Activated CD4-positive, alpha-beta T cell treated with anti-CD3 and anti-CD28 coated beads, Interleukin-2, amount 10 ng/mL, durations not matched to agents 24 days and 14 days (primary cell): Measurements from ENCODE around the gene FGG. TPM values are rescaled to one million over a fixed set of nuclear protein-coding genes. Genes with fewer than 3 reads are reported as not detected.

Experiments
- DNase-seq: peaks from one replicate; pipeline ENCODE4 v3.0.0; 2022
- H3K27ac Mint-ChIP-seq: one replicate; pipeline ENCODE4 v1.8.0; 2022; ENCODE audit warnings: mild to moderate bottlenecking, mixed read lengths
- H3K27me3 Mint-ChIP-seq: one replicate; pipeline ENCODE4 v1.8.0; 2022; ENCODE audit warnings: mixed read lengths
- H3K36me3 Mint-ChIP-seq: one replicate; pipeline ENCODE4 v1.8.0; 2022; ENCODE audit warnings: low read depth, mild to moderate bottlenecking, mixed read lengths
- H3K4me1 Mint-ChIP-seq: one replicate; pipeline ENCODE4 v1.8.0; 2021; ENCODE audit warnings: mixed read lengths
- H3K4me3 Mint-ChIP-seq: one replicate; pipeline ENCODE4 v1.8.0; 2022; ENCODE audit warnings: mild to moderate bottlenecking, moderate library complexity, mixed read lengths
- H3K9me3 Mint-ChIP-seq: one replicate; pipeline ENCODE4 v1.8.0; 2021; ENCODE audit warnings: mixed read lengths
- intact Hi-C: fragments of 100-400 bp; cut with micrococcal nuclease; formaldehyde crosslinking; loops from one replicate; pipeline ENCODE4 v1.15.1; 2023
- total RNA-seq: library from RNA; stranded (reverse); gene quantifications from 2 replicates; pipeline ENCODE4 v1.2.3, GENCODE V29; 2022

Gene FGG
- total RNA-seq, 1 donor from 2014 or later = not detected

DNA sequence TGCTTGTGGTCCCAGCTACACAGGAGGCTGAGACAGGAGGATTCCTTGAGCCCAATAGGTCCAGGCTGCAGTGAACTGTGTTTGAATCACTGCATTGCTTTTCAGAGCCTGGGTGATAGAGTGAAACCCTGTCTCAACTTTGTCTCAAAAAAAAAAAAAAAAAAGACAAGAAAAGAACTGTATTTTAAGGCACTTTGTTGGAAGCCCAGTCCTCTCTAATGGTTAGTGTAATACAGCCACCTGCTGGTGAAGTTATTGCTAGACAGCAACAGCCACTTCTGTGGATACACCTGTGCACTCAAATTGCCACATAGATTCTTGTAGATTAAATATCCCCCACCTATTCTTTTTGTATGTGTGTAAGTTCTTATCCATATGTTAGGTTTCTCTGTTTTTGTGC lies 10.1 kb upstream of the FGG start:
- Mint-ChIP-seq H3K4me3 (no peak overlapping the region), H3K27ac (no peak overlapping the region), H3K9me3 (no peaks in the 10 kb centered on the region), H3K4me1 (peaks cover 3% of the 10 kb centered on the region), H3K36me3 (no peaks in the 10 kb centered on the region), H3K27me3 (peaks cover 25% of the 10 kb centered on the region)
- peak; percentile 79 for DNase-seq
- intact Hi-C loops = loop anchor here (1.0 to 10.0 kb wide), 2 partner anchors 70 to 752 kb away; partner anchors contain the start of gene MAP9

DNA sequence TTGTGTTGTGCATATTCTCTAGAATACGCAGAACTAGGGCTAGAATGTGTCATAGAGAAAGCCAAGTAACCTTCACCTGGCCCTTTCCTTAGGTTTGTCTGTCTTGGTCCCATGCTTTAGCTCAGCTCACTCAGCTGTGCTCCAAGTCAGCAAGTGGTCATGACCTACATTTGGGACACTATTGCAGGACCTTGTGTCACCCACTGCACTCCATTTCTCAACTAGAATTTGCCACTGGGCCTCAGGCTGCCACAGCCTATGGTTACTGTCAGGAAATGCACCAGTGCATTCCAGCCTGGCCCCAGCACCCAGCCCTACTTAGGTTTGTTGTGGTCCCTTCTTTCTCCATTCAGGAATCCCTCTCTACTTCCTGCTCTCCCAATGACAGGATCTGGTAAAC lies 7.7 kb upstream of the FGG start:
- H3K4me1 Mint-ChIP-seq = peaks cover 12% of the 10 kb centered on the region
- H3K36me3 Mint-ChIP-seq = no peaks in the 10 kb centered on the region
- intact Hi-C loops = loop anchor here (10.0 kb wide), 1 partner anchor 755 kb away; the partner anchor contains the start of gene MAP9
- no peak for DNase-seq
- no peak overlapping the region for H3K4me3 Mint-ChIP-seq
- H3K27me3 Mint-ChIP-seq = peaks cover 16% of the 10 kb centered on the region
- peaks cover 5% of the 10 kb centered on the region for H3K9me3 Mint-ChIP-seq
- H3K27ac Mint-ChIP-seq = no peak overlapping the region

DNA sequence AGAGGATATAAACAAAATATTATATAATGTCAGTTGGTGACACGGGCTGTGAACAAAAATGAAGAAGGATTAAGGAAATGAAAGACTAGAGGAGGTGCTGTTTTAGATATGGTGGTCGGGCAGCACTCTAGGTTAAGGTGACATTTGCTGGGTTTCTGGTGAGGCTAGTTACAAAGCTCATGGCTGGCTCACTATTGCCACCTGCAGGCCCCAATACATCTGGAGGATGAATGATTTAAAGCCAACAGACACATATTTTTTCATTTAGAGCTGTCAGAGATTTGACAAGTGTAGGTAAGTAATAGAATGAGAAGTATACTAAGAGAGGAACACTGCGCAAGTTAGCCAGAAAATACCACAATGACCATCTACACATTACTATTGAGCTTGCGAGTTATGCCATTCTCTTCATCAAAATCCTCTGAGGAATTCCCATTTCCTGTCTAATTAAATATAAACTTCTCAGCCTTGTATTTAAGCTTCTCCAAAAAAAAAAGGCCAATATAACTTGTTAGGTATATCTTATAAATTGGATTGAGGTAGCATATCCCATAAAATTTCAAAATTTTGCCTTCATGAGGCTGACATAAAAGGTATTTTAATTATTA lies 6.4 kb upstream of the FGG start:
- intact Hi-C loops = loop anchor here (1.0 kb wide), 2 partner anchors 60 to 67 kb away; no protein-coding TSS in a partner anchor
- H3K9me3 Mint-ChIP-seq = peaks cover 5% of the 10 kb centered on the region
- H3K4me1 Mint-ChIP-seq = peaks cover 12% of the 10 kb centered on the region
- no peak overlapping the region for H3K27ac Mint-ChIP-seq
- peaks cover 18% of the 10 kb centered on the region for H3K27me3 Mint-ChIP-seq
- peak; percentile 88 for DNase-seq
- no peaks in the 10 kb centered on the region for H3K36me3 Mint-ChIP-seq
- no peak overlapping the region for H3K4me3 Mint-ChIP-seq

DNA sequence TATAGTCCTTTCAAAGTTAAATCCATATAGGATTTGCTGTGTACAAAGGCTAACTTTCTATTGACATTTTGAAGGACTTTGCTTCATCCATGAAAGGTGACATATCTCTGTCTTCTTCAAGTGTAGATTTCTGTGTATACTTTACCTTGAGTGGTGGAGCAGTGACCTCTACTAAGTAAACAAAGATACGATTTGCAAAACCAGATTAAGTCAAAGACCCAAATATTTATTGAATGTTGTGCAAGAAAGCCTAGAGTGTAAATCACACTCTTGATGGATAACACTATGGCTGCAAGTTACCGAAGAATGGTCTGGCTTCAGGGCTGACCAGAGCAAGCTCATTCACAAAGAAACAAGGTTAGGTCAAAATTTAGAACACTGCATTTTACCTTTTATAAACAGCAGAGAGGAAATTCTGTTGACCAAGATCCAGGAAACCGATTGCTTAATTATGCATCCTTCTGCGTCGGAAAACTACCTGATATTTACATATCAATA lies 5.4 kb upstream of the FGG start:
- Mint-ChIP-seq H3K4me3 (no peak overlapping the region), H3K36me3 (no peaks in the 10 kb centered on the region), H3K27me3 (peaks cover 17% of the 10 kb centered on the region), H3K4me1 (peaks cover 12% of the 10 kb centered on the region), H3K27ac (no peak overlapping the region), H3K9me3 (peaks cover 5% of the 10 kb centered on the region)
- DNase-seq = no peak
- intact Hi-C loops = loop anchor here (1.0 kb wide), 2 partner anchors 59 to 66 kb away; no protein-coding TSS in a partner anchor

DNA sequence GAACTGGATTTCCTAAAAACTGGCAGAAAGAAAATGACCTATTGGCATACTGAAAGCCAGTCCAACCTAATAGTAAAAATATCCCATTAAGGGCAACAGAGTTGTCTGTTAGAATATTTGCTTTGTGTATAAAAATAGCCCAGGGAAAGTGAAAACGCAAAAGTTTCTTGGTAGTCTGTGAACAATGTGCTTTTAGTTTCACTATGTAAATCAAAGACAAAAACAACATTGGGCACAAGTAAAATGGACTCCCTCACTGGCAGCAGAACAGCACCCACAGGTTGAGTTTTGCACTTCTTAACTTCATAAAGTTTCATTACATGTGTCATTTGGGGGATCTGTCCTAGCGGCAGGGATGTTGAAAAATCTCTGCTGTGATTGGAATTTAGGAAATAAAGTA lies 4.3 kb upstream of the FGG start:
- Mint-ChIP-seq H3K36me3 (no peaks in the 10 kb centered on the region), H3K27ac (peak overlapping the region; percentile 68), H3K9me3 (peaks cover 5% of the 10 kb centered on the region), H3K4me1 (peaks cover 12% of the 10 kb centered on the region), H3K27me3 (peaks cover 20% of the 10 kb centered on the region), H3K4me3 (peak overlapping the region; percentile 32)
- peak; percentile 66 for DNase-seq
- intact Hi-C loops = no loop called here

DNA sequence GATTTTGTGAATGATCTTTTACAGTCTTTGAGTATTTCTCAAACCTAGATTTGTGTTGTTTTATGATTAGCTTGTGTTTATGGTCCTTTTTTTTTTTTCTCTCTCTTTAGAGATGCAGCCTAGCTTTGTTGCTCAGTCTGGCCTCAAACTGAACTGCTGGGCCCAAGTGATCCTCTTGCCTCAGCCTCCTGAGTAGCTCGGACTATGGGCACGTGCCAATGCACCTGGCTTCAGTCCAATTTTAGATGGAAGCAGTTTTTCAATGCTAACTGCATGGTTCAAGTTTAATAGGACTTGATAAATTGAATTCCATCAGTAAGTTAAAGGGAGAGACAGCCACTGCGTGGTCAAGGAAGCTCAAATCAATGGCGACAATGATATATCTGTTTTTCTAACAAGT lies 3.8 kb upstream of the FGG start:
- intact Hi-C loops = no loop called here
- Mint-ChIP-seq H3K27ac (no peak overlapping the region), H3K27me3 (peaks cover 17% of the 10 kb centered on the region), H3K36me3 (no peaks in the 10 kb centered on the region), H3K4me1 (peaks cover 12% of the 10 kb centered on the region), H3K4me3 (no peak overlapping the region), H3K9me3 (peaks cover 5% of the 10 kb centered on the region)
- no peak for DNase-seq

DNA sequence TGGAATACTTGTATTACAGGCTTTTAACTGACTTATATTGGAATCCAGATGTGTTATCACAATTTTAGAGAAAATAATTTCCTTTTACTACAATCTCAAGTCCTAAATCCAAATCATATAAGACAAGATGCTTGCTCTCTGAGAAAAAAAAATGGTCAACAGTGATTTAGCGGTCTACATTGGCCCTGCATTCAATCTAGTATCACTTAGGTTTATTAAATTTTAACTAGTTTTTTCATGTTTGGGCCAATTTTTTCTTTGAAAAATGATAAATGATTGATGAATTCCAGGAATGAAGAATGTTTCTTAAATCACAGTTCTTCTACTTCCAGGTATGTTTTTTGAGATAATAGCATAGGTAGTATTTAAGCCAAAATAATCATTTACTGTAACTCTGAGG lies 2.8 kb upstream of the FGG start:
- H3K27me3 Mint-ChIP-seq = peaks cover 18% of the 10 kb centered on the region
- H3K9me3 Mint-ChIP-seq = peaks cover 5% of the 10 kb centered on the region
- no peak overlapping the region for H3K4me3 Mint-ChIP-seq
- no peaks in the 10 kb centered on the region for H3K36me3 Mint-ChIP-seq
- intact Hi-C loops = no loop called here
- no peak overlapping the region for H3K27ac Mint-ChIP-seq
- peaks cover 12% of the 10 kb centered on the region for H3K4me1 Mint-ChIP-seq
- no peak for DNase-seq

DNA sequence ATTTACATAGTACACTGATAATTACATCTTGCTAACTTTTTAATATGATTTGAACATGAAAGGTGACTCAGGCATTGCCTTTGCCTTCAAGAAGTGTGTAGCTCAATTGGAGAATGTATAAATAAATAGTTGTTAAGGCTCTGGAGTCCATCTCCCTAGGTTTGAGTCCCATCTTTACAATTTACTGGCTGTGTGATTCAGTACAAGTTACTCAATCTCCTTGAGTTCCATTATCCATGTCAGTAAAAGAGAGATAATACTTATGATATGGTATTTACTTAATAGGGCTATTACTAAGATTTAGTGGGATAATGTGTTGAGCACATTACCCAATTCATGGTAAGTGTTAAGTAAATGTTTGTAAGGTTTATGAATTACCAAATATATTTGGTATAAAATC lies 1.9 kb upstream of the FGG start:
- H3K27ac Mint-ChIP-seq = no peak overlapping the region
- H3K27me3 Mint-ChIP-seq = peaks cover 21% of the 10 kb centered on the region
- intact Hi-C loops = no loop called here
- no peaks in the 10 kb centered on the region for H3K36me3 Mint-ChIP-seq
- DNase-seq = no peak
- peaks cover 5% of the 10 kb centered on the region for H3K9me3 Mint-ChIP-seq
- H3K4me3 Mint-ChIP-seq = no peak overlapping the region
- peaks cover 12% of the 10 kb centered on the region for H3K4me1 Mint-ChIP-seq

DNA sequence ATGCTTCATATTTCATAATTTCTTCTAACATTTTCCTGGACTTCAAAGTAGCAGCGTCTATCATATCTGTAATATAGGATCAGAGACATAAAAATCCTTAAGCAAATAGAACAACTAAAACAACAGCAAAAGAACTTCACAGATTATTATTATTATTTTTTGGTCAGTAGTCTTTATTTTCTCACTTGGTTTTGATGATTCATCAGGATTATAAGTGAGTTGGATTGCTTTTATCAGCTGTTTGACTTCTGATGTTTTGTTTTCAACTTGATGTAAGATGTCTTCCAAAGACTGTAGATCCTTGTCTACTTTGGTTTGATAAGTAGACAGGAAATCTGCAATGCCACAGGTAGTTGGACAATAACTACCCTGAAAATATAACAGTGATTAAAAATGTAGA lies 623 bp downstream of the FGG start:
- no peaks in the 10 kb centered on the region for H3K36me3 Mint-ChIP-seq
- H3K27ac Mint-ChIP-seq = no peak overlapping the region

DNA sequence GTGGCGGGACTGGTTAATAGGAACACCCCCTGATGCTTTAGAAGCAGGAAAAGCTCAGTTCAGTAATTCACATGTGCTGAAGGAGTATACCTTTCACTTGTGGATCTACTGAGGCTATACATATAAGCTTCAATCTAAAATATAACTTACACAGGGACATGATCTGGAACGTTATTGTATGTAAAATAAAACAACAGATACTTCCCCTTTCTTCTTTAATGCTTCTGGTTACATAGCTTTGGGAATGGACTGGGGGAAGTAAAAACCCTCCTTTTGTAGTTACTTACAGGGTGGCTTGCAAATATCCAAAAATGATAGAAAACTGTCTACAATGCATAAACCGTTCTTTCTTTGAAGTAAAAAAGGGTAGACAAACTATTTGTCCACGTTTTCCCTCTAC lies 1.9 kb downstream of the FGG start:
- Mint-ChIP-seq H3K4me3 (no peak overlapping the region), H3K27me3 (peaks cover 42% of the 10 kb centered on the region), H3K4me1 (no peaks in the 10 kb centered on the region), H3K36me3 (no peaks in the 10 kb centered on the region), H3K9me3 (no peaks in the 10 kb centered on the region), H3K27ac (no peak overlapping the region)
- DNase-seq = no peak
- intact Hi-C loops = no loop called here

More for the DNA sequence above, 623 bp downstream of the FGG start:
- intact Hi-C loops = no loop called here
- Mint-ChIP-seq H3K4me3 (no peak overlapping the region), H3K9me3 (peaks cover under 1% of the 10 kb centered on the region), H3K27me3 (peaks cover 38% of the 10 kb centered on the region), H3K4me1 (peaks cover 5% of the 10 kb centered on the region)
- no peak for DNase-seq

DNA sequence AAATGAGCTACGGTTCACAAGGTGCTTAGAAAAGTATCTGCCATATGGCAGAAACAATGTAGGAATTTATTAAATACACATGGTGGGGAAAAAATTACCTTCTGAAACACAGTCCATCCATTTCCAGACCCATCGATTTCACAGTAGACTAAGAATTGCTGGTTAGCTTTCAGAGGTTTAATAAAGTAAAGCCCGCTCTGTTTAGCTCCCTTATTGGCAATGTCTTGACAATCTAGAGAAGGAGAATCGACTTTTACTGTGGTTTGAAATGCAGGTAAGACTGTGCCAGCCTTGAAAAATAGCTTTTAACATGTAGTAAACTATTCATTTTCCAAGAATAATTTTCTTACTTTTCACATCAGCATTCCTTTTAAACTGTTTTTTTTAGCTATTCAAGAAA lies 2.9 kb downstream of the FGG start:
- no peak overlapping the region for H3K4me3 Mint-ChIP-seq
- no peak for DNase-seq
- H3K27ac Mint-ChIP-seq = no peak overlapping the region
- H3K9me3 Mint-ChIP-seq = no peaks in the 10 kb centered on the region
- H3K36me3 Mint-ChIP-seq = no peaks in the 10 kb centered on the region
- no peaks in the 10 kb centered on the region for H3K4me1 Mint-ChIP-seq
- intact Hi-C loops = no loop called here
- peaks cover 45% of the 10 kb centered on the region for H3K27me3 Mint-ChIP-seq

DNA sequence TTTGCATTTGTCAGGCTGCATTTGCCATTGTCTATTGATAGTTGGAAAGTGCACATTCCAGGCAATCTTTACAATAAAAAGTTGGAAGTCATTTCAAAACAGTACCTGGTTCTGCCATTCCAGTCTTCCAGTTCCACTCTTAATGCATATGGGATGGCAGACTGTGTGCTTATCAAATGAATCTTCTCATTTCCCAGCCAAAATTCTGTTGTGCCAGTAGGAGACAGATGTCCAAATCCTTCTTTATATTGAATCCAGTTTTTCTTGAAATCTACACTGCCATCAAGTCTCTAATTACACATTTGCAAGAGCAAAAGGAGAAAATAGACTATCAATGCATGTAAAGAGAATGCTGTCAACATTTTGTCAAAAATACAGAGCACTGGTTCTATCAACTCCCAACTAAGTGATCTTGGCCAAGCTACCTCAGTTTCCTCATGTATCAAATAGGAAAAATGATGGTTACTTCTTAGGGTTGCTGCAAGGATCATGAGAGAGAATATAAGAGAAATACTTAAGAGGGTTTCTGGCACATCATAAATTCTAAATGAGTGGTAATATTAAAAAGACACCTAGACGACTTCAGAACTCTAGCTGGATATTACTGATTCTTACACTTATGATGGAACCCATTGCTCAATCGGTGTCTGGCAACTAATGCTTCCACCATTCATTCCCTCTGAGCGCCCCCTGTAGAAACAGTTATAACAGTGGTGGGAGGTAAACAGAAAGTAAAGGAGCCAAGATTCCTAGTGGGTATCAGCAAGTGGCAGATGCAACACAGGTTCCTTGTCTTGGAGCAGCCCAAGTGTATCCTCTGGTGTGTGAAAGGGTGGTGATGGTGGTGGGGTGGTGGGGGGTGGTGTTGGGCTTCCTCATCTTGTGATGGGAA lies 3.8 kb downstream of the FGG start:
- Mint-ChIP-seq H3K4me1 (no peaks in the 10 kb centered on the region), H3K9me3 (no peaks in the 10 kb centered on the region), H3K36me3 (no peaks in the 10 kb centered on the region), H3K27me3 (peaks cover 41% of the 10 kb centered on the region), H3K27ac (no peak overlapping the region), H3K4me3 (no peak overlapping the region)
- DNase-seq = no peak
- intact Hi-C loops = no loop called here

DNA sequence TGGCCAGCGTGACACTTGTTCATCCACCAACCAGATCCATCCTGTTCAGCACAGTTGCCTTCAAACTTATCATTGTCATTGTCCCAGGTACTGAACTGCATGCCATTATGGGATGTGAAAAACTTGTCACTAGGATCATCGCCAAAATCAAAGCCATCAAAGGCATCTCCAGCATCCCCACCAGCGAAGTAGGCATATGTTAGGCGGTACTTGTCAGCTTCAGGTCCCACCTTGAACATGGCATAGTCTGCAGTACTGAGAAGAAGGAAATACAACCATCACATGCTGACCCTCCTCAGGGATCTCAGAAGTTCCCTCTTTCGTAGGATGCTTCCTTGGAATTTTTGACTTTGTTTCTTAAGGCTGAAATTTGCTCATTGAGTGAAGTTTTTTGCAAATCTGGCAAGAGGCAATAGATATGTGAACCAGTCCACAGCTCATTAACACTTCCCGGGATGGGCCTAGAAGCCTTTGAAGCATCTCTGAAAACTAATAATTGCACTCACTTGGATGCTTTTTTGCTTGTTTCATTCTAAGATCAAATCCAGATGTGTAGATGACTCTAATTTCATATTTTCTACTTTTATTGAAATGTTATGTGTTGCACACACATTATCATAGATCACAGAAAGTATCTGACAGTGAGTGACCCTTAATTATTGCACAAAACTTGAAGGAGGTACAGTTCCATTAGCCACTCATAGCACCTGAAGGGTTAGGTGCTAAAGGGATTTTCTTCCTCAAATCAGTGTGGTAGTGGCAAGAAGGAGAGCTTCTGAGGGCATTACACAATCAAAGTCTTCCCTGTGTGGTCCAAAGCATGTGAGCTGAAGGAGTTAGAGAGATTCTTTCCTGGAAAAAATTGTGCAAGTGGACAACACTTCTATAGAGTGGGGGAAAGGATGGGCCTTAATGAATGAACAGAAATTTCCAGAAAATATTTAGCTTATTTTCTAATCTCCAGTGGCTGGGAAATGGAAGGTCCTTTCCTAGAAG lies 5.4 kb downstream of the FGG start:
- H3K4me3 Mint-ChIP-seq = no peak overlapping the region
- H3K4me1 Mint-ChIP-seq = no peaks in the 10 kb centered on the region
- peaks cover 36% of the 10 kb centered on the region for H3K27me3 Mint-ChIP-seq
- H3K27ac Mint-ChIP-seq = no peak overlapping the region
- no peaks in the 10 kb centered on the region for H3K36me3 Mint-ChIP-seq
- no peaks in the 10 kb centered on the region for H3K9me3 Mint-ChIP-seq
- intact Hi-C loops = no loop called here
- DNase-seq = no peak
